WTC11 (cell line): ENCODE measurements around the gene FSTL4. TPM values are rescaled to one million over a fixed set of nuclear protein-coding genes. Genes with fewer than 3 reads are reported as not detected.

ENCODE experiments used
- ATAC-seq: fragments of 200-7000 bp; cut with Tn5 transposase; 2 replicates; pipeline ENCODE4 v1.10.0; 2021; ENCODE audit warnings: mild to moderate bottlenecking, moderate library complexity
- CTCF ChIA-PET: fragments of 300-600 bp; sonication (Branson Sonifier 250); formaldehyde crosslinking; loops from one replicate; lab custom pipeline; 2021; ENCODE audit warnings: antibody characterized with exemption; lab: Charles Lee
- POLR2A ChIA-PET: fragments of 350-600 bp; sonication (Branson Sonifier 250); formaldehyde crosslinking; loops from one replicate; lab custom pipeline; 2021; ENCODE audit warnings: antibody characterized with exemption; lab: Charles Lee
- DNase-seq: peaks from one replicate; pipeline ENCODE4 v3.0.0; 2021; ENCODE audit warnings: low spot score
- H3K27ac Mint-ChIP-seq: 2 replicates; pipeline ENCODE4 v1.8.0; 2021; ENCODE audit warnings: mixed read lengths
- H3K27me3 Mint-ChIP-seq: 2 replicates; pipeline ENCODE4 v1.8.0; 2021; ENCODE audit warnings: low read depth, mild to moderate bottlenecking, moderate library complexity, mixed read lengths
- H3K36me3 Mint-ChIP-seq: 2 replicates; pipeline ENCODE4 v1.8.0; 2021; ENCODE audit warnings: mixed read lengths
- H3K4me1 Mint-ChIP-seq: 2 replicates; pipeline ENCODE4 v1.8.0; 2022; ENCODE audit warnings: mixed read lengths
- H3K4me3 Mint-ChIP-seq: 2 replicates; pipeline ENCODE4 v1.8.0; 2021; ENCODE audit warnings: mild to moderate bottlenecking, moderate library complexity, mixed read lengths
- H3K9me3 Mint-ChIP-seq: 2 replicates; pipeline ENCODE4 v1.8.0; 2021; ENCODE audit warnings: mixed read lengths
- ATF1 ChIP-seq: sonication (generic); formaldehyde crosslinking; IDR thresholded peaks from 2 replicates; pipeline ENCODE4 v1.8.1; 2023; ENCODE audit warnings: mild to moderate bottlenecking, moderate library complexity, missing genetic modification reagents
- ELF4 ChIP-seq: sonication (generic); formaldehyde crosslinking; IDR thresholded peaks from 2 replicates; pipeline ENCODE4 v1.8.1; 2022; ENCODE audit warnings: low read depth, mild to moderate bottlenecking, moderate library complexity, missing genetic modification reagents
- FOXJ3 ChIP-seq: sonication (generic); formaldehyde crosslinking; IDR thresholded peaks from 2 replicates; pipeline ENCODE4 v1.9.0; 2021; ENCODE audit warnings: missing genetic modification reagents, mild to moderate bottlenecking, borderline replicate concordance
- GABPB1 ChIP-seq: sonication (generic); formaldehyde crosslinking; IDR thresholded peaks from 2 replicates; pipeline ENCODE4 v1.8.1; 2023; ENCODE audit warnings: mild to moderate bottlenecking, missing genetic modification reagents
- MXD4 ChIP-seq: fragments of 250-450 bp; sonication (Bioruptor Pico); IDR thresholded peaks from 2 replicates; pipeline ENCODE4 v1.8.0; 2021; ENCODE audit warnings: mild to moderate bottlenecking, moderate library complexity, borderline replicate concordance
- NFYB ChIP-seq: sonication (generic); formaldehyde crosslinking; conservative IDR thresholded peaks from 2 replicates; pipeline ENCODE4 v1.8.0; 2022; ENCODE audit warnings: low read depth, missing genetic modification reagents
- NR2C2 ChIP-seq: sonication (generic); formaldehyde crosslinking; IDR thresholded peaks from 2 replicates; pipeline ENCODE4 v1.8.0; 2022; ENCODE audit warnings: mild to moderate bottlenecking, missing genetic modification reagents
- RELA ChIP-seq: sonication (generic); formaldehyde crosslinking; IDR thresholded peaks from 2 replicates; pipeline ENCODE4 v1.8.1; 2022; ENCODE audit warnings: missing genetic modification reagents, mild to moderate bottlenecking, borderline replicate concordance
- ZBTB21 ChIP-seq: sonication (generic); formaldehyde crosslinking; IDR thresholded peaks from 2 replicates; pipeline ENCODE4 v1.8.1; 2023; ENCODE audit warnings: mild to moderate bottlenecking, missing genetic modification reagents, borderline replicate concordance
- ZNF138 ChIP-seq: sonication (generic); formaldehyde crosslinking; conservative IDR thresholded peaks from 2 replicates; pipeline ENCODE4 v1.8.1; 2022; ENCODE audit warnings: mild to moderate bottlenecking, moderate library complexity, missing genetic modification reagents
- ZNF263 ChIP-seq: sonication (generic); formaldehyde crosslinking; IDR thresholded peaks from 2 replicates; pipeline ENCODE4 v1.8.1; 2022; ENCODE audit warnings: low read depth, mild to moderate bottlenecking, moderate library complexity, missing genetic modification reagents
- ZNF281 ChIP-seq: sonication (generic); formaldehyde crosslinking; IDR thresholded peaks from 2 replicates; pipeline ENCODE4 v1.8.0; 2023; ENCODE audit warnings: mild to moderate bottlenecking, missing genetic modification reagents
- ZNF317 ChIP-seq: sonication (generic); formaldehyde crosslinking; IDR thresholded peaks from 2 replicates; pipeline ENCODE4 v1.8.1; 2023; ENCODE audit warnings: low read depth, mild to moderate bottlenecking, moderate library complexity, missing genetic modification reagents, borderline replicate concordance
- ZSCAN18 ChIP-seq: fragments of 250-450 bp; sonication (Bioruptor Pico); IDR thresholded peaks from 2 replicates; pipeline ENCODE4 v2.1.2; 2022; ENCODE audit warnings: mild to moderate bottlenecking, moderate library complexity
- total RNA-seq: library from RNA; stranded (reverse); gene quantifications from 3 replicates; pipeline ENCODE4 v1.2.3, GENCODE V29; 2021
- TF ChIP-seq, protein P1 (sequence below): sonication (generic); formaldehyde crosslinking; conservative IDR thresholded peaks from 2 replicates; pipeline ENCODE4 v1.8.1; 2023; ENCODE audit warnings: mild to moderate bottlenecking, low read depth, missing genetic modification reagents, moderate library complexity
- TF ChIP-seq, protein P2 (sequence below): sonication (generic); formaldehyde crosslinking; IDR thresholded peaks from 2 replicates; pipeline ENCODE4 v1.8.1; 2023; ENCODE audit warnings: mild to moderate bottlenecking, moderate library complexity, missing genetic modification reagents
- TF ChIP-seq, protein P3 (sequence below): fragments of 200-600 bp; IDR thresholded peaks from 2 replicates; pipeline ENCODE4 v1.8.0; 2022; ENCODE audit warnings: antibody characterized with exemption
- TF ChIP-seq, protein P4 (sequence below): fragments of 250-450 bp; sonication (Bioruptor Pico); IDR thresholded peaks from 2 replicates; pipeline ENCODE4 v1.9.0; 2021; ENCODE audit warnings: mild to moderate bottlenecking

FSTL4 gene
- total RNA-seq, 1 experiment from 2014 or later = 6.1 TPM

- H3K4me1 Mint-ChIP-seq = peaks cover 3% of the 10 kb centered on the region; the same call in 1 of the 2 replicates
- ATAC-seq = no peak
These were observed 410.2 kb downstream of the FSTL4 start for GRCh38 chr5:133202066-133202665.

DNA sequence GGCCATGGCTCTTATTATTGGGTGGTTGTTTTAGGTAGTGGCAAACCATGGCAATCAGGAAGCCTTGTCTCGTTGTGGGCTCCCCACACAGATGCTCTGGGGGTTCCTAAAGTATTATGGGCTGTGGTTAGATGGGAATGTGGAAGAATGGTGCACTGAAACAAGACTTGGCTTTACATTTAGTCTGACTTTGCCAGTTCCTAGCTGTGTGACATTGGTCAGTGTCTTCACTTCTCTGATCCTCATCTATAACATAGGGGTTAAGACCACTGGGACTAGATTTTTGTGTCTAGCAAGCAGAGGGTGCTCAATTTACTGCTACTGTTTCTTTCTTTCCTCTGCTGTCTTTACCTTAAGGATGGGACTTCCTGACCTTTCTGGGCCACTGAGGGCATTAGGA is 411.0 kb downstream of the FSTL4 start:
- Mint-ChIP-seq H3K27me3 (no peaks in the 10 kb centered on the region), H3K4me3 (no peak overlapping the region), H3K9me3 (0 out of 2 replicates have a peak, but pooled peaks cover 4% of the 10 kb centered on the region), H3K36me3 (no peaks in the 10 kb centered on the region), H3K27ac (no peak overlapping the region), H3K4me1 (peaks cover 11% of the 10 kb centered on the region)
- no peak for TF ChIP-seq ATF1 (CRISPR knock-in tag)
- no peak for TF ChIP-seq GABPB1 (CRISPR knock-in tag)
- TF ChIP-seq, protein P1, sequence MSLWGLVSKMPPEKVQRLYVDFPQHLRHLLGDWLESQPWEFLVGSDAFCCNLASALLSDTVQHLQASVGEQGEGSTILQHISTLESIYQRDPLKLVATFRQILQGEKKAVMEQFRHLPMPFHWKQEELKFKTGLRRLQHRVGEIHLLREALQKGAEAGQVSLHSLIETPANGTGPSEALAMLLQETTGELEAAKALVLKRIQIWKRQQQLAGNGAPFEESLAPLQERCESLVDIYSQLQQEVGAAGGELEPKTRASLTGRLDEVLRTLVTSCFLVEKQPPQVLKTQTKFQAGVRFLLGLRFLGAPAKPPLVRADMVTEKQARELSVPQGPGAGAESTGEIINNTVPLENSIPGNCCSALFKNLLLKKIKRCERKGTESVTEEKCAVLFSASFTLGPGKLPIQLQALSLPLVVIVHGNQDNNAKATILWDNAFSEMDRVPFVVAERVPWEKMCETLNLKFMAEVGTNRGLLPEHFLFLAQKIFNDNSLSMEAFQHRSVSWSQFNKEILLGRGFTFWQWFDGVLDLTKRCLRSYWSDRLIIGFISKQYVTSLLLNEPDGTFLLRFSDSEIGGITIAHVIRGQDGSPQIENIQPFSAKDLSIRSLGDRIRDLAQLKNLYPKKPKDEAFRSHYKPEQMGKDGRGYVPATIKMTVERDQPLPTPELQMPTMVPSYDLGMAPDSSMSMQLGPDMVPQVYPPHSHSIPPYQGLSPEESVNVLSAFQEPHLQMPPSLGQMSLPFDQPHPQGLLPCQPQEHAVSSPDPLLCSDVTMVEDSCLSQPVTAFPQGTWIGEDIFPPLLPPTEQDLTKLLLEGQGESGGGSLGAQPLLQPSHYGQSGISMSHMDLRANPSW (CRISPR knock-in tag) = no peak
- TF ChIP-seq, protein P2, sequence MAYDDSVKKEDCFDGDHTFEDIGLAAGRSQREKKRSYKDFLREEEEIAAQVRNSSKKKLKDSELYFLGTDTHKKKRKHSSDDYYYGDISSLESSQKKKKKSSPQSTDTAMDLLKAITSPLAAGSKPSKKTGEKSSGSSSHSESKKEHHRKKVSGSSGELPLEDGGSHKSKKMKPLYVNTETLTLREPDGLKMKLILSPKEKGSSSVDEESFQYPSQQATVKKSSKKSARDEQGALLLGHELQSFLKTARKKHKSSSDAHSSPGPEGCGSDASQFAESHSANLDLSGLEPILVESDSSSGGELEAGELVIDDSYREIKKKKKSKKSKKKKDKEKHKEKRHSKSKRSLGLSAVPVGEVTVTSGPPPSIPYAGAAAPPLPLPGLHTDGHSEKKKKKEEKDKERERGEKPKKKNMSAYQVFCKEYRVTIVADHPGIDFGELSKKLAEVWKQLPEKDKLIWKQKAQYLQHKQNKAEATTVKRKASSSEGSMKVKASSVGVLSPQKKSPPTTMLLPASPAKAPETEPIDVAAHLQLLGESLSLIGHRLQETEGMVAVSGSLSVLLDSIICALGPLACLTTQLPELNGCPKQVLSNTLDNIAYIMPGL = no peak
- TF ChIP-seq, protein P3, sequence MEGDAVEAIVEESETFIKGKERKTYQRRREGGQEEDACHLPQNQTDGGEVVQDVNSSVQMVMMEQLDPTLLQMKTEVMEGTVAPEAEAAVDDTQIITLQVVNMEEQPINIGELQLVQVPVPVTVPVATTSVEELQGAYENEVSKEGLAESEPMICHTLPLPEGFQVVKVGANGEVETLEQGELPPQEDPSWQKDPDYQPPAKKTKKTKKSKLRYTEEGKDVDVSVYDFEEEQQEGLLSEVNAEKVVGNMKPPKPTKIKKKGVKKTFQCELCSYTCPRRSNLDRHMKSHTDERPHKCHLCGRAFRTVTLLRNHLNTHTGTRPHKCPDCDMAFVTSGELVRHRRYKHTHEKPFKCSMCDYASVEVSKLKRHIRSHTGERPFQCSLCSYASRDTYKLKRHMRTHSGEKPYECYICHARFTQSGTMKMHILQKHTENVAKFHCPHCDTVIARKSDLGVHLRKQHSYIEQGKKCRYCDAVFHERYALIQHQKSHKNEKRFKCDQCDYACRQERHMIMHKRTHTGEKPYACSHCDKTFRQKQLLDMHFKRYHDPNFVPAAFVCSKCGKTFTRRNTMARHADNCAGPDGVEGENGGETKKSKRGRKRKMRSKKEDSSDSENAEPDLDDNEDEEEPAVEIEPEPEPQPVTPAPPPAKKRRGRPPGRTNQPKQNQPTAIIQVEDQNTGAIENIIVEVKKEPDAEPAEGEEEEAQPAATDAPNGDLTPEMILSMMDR = no peak
- TF ChIP-seq ZSCAN18 (CRISPR knock-in tag) = no peak
- no peak for TF ChIP-seq FOXJ3 (CRISPR knock-in tag)
- no peak for TF ChIP-seq RELA (CRISPR knock-in tag)
- TF ChIP-seq ZBTB21 (CRISPR knock-in tag) = no peak
- no peak for TF ChIP-seq NR2C2 (CRISPR knock-in tag)
- no peak for TF ChIP-seq MXD4
- DNase-seq (no peak), ATAC-seq (no peak)
- ChIA-PET CTCF (no interaction called here), POLR2A (no interaction called here)

More at GRCh38 chr5:133202066-133202665, 410.2 kb downstream of the FSTL4 start:
- Mint-ChIP-seq H3K4me3 (no peak overlapping the region), H3K27ac (no peak overlapping the region), H3K36me3 (no peaks in the 10 kb centered on the region), H3K27me3 (no peaks in the 10 kb centered on the region), H3K9me3 (0 out of 2 replicates have a peak, but pooled peaks cover 4% of the 10 kb centered on the region)
- no peak for DNase-seq
- no peak for TF ChIP-seq ELF4 (CRISPR knock-in tag)
- no peak for TF ChIP-seq NFYB
- no peak for TF ChIP-seq ZNF138 (CRISPR knock-in tag)
- TF ChIP-seq ZNF281 = no peak
- TF ChIP-seq, protein P4, sequence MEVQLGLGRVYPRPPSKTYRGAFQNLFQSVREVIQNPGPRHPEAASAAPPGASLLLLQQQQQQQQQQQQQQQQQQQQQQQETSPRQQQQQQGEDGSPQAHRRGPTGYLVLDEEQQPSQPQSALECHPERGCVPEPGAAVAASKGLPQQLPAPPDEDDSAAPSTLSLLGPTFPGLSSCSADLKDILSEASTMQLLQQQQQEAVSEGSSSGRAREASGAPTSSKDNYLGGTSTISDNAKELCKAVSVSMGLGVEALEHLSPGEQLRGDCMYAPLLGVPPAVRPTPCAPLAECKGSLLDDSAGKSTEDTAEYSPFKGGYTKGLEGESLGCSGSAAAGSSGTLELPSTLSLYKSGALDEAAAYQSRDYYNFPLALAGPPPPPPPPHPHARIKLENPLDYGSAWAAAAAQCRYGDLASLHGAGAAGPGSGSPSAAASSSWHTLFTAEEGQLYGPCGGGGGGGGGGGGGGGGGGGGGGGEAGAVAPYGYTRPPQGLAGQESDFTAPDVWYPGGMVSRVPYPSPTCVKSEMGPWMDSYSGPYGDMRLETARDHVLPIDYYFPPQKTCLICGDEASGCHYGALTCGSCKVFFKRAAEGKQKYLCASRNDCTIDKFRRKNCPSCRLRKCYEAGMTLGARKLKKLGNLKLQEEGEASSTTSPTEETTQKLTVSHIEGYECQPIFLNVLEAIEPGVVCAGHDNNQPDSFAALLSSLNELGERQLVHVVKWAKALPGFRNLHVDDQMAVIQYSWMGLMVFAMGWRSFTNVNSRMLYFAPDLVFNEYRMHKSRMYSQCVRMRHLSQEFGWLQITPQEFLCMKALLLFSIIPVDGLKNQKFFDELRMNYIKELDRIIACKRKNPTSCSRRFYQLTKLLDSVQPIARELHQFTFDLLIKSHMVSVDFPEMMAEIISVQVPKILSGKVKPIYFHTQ (CRISPR knock-in tag) = no peak
- TF ChIP-seq ZNF263 = no peak
- no peak for TF ChIP-seq ZNF317 (CRISPR knock-in tag)
- ChIA-PET CTCF (no interaction called here), POLR2A (no interaction called here)
